Activated T-cell treated with anti-CD3 and anti-CD28 coated beads for 1 hour (primary cell): ENCODE data around the gene SKP2.

Experiments used
- DNase-seq: peaks from one replicate; pipeline ENCODE4 v3.0.0-alpha.2; 2020; ENCODE audit warnings: low read depth

SKP2 gene

GRCh38 chr5:36200513-36200912 lies 48.6 kb downstream of the SKP2 start:
- DNase-seq = no peak

- DNase-seq = no peak
Measured at GRCh38 chr5:36202521-36202961, 50.6 kb downstream of the SKP2 start.

- no peak for DNase-seq
Measured at GRCh38 chr5:36205329-36205728, 53.4 kb downstream of the SKP2 start.

- DNase-seq = no peak
Measured at GRCh38 chr5:36206913-36207312, 55.0 kb downstream of the SKP2 start.

GRCh38 chr5:36208786-36209185 lies 56.9 kb downstream of the SKP2 start:
- no peak for DNase-seq

- no peak for DNase-seq
Measured at GRCh38 chr5:36209664-36210063, 57.8 kb downstream of the SKP2 start.

GRCh38 chr5:36214436-36214835 lies 62.5 kb downstream of the SKP2 start:
- DNase-seq = no peak

- no peak for DNase-seq
Measured at GRCh38 chr5:36215910-36216309, 64.0 kb downstream of the SKP2 start.

GRCh38 chr5:36217567-36217966 lies 65.7 kb downstream of the SKP2 start:
- no peak for DNase-seq

- DNase-seq = no peak
Measured at GRCh38 chr5:36217988-36218387, 66.1 kb downstream of the SKP2 start.

GRCh38 chr5:36222620-36223019 lies 70.7 kb downstream of the SKP2 start:
- DNase-seq = no peak

- no peak for DNase-seq
Measured at GRCh38 chr5:36227046-36227445, 75.1 kb downstream of the SKP2 start.

- no peak for DNase-seq
Measured at GRCh38 chr5:36228505-36228904, 76.6 kb downstream of the SKP2 start.

- no peak for DNase-seq
Measured at GRCh38 chr5:36230151-36230790, 78.4 kb downstream of the SKP2 start.

- no peak for DNase-seq
Measured at GRCh38 chr5:36232533-36232932, 80.6 kb downstream of the SKP2 start.
